ENCODE data around the gene EVX1. TPM values are rescaled to one million over a fixed set of nuclear protein-coding genes. Genes with fewer than 3 reads are reported as not detected.

The EVX1 gene
- total RNA-seq, 2 experiments from 2014 or later: 0.25 to 0.33 TPM

DNA sequence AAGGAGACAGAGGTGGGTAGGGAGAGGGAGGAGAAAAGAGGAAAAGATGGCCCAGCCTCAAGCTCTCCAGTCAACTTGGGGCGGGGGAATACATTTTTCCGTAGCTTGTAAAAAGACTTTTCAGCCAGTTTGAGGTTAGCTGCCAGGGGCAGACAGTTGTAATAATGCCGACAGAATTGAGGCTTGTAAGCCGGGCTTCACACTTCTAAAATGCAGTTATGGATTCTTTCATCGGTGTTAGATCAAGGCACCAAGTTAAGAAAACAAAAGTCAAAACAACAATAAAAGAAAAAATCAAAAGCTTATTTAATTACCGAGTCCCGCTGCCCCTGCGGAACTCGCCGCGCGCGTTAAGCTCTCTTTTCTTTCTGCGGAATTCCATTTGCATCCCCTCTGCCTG lies 448 bp upstream of the EVX1 start:
- peaks cover 0 to 40% of the 10 kb centered on the region in 2 experiments for H3K9me3 ChIP-seq (ENCODE audit: control insufficient read depth in 1 of 2, insufficient read depth in 1 of 2, low read length in 2 of 2)
- peaks cover 81% of the 10 kb centered on the region for H3K27me3 Mint-ChIP-seq
- ChIA-PET POLR2A (interaction anchor here (1.3 kb wide), 1 partner anchor 59 kb away, joined by 3 read pairs; no protein-coding TSS in a partner anchor), CTCF (no interaction called here)
- no peaks in the 10 kb centered on the region for H3K36me3 ChIP-seq (ENCODE audit: insufficient read depth, low read length)
- H3K27ac Mint-ChIP-seq: peak overlapping the region; percentile 62
- peaks cover 33% of the 10 kb centered on the region for H3K4me1 Mint-ChIP-seq (ENCODE audit: low read depth)
- no peak overlapping the region for H3K27ac ChIP-seq (ENCODE audit: low read depth in 1 of 2, low read length in 2 of 2)
- intact Hi-C loops (cut with DNase I, micrococcal nuclease): no loop called here
- H3K9me3 Mint-ChIP-seq: no peaks in the 10 kb centered on the region
- H3K27me3 ChIP-seq (ENCODE audit: control insufficient read depth in 1 of 2, insufficient read depth in 2 of 2, low read length in 2 of 2): peaks cover 78 to 97% of the 10 kb centered on the region in 2 experiments
- H3K4me3 Mint-ChIP-seq: peak overlapping the region; percentile 32
- DNase-seq: no peak
- ATAC-seq (ENCODE audit: poor library complexity): no peak
- H3K4me3 ChIP-seq (ENCODE audit: low read length): no peak overlapping the region
- H3K4me1 ChIP-seq (ENCODE audit: insufficient read depth, low read length): peaks cover 36% of the 10 kb centered on the region
- TF ChIP-seq, protein P1, sequence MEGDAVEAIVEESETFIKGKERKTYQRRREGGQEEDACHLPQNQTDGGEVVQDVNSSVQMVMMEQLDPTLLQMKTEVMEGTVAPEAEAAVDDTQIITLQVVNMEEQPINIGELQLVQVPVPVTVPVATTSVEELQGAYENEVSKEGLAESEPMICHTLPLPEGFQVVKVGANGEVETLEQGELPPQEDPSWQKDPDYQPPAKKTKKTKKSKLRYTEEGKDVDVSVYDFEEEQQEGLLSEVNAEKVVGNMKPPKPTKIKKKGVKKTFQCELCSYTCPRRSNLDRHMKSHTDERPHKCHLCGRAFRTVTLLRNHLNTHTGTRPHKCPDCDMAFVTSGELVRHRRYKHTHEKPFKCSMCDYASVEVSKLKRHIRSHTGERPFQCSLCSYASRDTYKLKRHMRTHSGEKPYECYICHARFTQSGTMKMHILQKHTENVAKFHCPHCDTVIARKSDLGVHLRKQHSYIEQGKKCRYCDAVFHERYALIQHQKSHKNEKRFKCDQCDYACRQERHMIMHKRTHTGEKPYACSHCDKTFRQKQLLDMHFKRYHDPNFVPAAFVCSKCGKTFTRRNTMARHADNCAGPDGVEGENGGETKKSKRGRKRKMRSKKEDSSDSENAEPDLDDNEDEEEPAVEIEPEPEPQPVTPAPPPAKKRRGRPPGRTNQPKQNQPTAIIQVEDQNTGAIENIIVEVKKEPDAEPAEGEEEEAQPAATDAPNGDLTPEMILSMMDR (IDR thresholded peaks at IDR 0.05): no peak
- no peaks in the 10 kb centered on the region for H3K36me3 Mint-ChIP-seq (ENCODE audit: low read depth)

DNA sequence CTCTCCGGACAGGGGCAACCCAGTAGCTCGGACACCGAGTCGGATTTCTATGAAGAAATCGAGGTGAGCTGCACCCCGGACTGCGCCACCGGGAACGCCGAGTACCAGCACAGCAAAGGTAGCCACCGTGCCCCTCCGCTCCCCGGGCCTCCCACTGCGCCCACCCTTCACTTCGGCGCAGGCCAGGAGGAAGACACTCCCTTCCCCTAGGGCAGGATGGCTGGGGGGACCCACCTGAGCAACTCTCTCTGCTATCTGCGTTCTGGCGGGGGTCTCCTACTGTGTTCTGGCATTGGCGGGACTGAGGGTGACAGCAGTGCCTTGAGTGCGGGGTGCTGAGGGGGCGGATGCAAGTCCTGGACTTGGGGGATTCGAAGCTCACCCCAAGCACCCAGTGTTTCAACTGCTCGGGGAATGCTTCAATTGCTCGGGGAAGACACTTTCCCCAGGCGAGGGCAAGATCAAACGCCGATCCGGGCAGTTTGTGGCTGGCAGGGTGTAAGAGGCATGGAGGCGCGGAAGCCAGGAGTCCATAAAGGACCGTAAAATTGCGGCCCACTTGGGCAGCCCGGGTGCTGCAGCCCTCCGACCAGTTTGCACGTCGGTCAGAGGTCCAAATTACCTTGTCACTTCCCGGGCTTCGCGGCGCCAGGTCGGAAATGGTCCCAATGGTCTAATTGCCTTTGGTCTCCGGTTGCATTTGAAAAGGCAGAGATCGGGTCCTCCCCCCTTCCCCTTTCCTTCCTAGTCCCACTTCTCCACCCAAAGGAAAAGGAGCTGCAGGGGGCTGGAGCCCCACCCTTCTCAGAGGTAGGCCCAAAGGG lies 950 bp downstream of the EVX1 start:
- Mint-ChIP-seq H3K4me1 (ENCODE audit: low read depth) (peaks cover 33% of the 10 kb centered on the region), H3K4me3 (peak overlapping the region; percentile 69), H3K27ac (peak overlapping the region; percentile 45), H3K9me3 (no peaks in the 10 kb centered on the region), H3K27me3 (peaks cover 81% of the 10 kb centered on the region), H3K36me3 (ENCODE audit: low read depth) (no peaks in the 10 kb centered on the region)
- DNase-seq: no peak
- Histone ChIP-seq H3K27ac (ENCODE audit: low read depth in 1 of 2, low read length in 2 of 2) (no peak overlapping the region), H3K27me3 (ENCODE audit: control insufficient read depth in 1 of 2, insufficient read depth in 2 of 2, low read length in 2 of 2) (peaks cover 86 to 97% of the 10 kb centered on the region in 2 experiments), H3K9me3 (ENCODE audit: control insufficient read depth in 1 of 2, insufficient read depth in 1 of 2, low read length in 2 of 2) (peaks cover 0 to 40% of the 10 kb centered on the region in 2 experiments), H3K36me3 (ENCODE audit: insufficient read depth, low read length) (no peaks in the 10 kb centered on the region), H3K4me1 (ENCODE audit: insufficient read depth, low read length) (peaks cover 36% of the 10 kb centered on the region), H3K4me3 (ENCODE audit: low read length) (no peak overlapping the region)
- TF ChIP-seq, protein P1 (IDR thresholded peaks at IDR 0.05): no peak
- intact Hi-C loops (cut with DNase I, micrococcal nuclease): no loop called here
- no peak for ATAC-seq (ENCODE audit: poor library complexity)
- CTCF ChIA-PET: no interaction called here
- POLR2A ChIA-PET: no interaction called here

DNA sequence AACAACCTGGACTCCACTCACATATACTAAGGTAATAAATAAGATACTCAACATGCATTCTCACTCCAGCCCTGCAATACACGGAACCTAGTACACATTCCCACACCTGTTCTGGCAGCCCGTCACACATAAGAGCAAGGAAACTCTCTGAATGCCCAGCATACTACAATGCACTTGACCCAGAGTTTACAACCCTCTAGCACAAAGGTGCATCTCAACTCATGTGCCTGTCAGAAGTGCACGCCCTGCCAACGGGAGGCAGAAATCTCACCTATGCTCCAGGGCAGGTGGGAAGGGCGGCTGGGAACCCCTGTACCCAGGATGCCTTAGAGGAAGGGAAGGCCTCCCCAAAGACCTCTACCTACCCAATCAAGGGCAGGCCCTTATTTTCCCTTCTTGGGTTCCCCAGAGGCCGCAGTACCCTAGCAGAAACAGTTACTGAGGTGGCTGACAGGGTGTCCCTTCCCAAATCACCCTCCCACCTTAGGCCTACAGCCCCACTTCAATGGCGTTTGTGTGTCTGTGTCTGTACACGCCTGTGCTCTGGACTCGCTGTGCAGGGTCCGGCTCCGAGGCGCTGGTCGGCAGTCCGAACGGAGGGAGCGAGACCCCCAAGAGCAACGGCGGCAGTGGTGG lies 2.0 kb downstream of the EVX1 start:
- ChIA-PET POLR2A (no interaction called here), CTCF (no interaction called here)
- peaks cover 0 to 40% of the 10 kb centered on the region in 2 experiments for H3K9me3 ChIP-seq (ENCODE audit: control insufficient read depth in 1 of 2, insufficient read depth in 1 of 2, low read length in 2 of 2)
- H3K4me3 ChIP-seq (ENCODE audit: low read length): no peak overlapping the region
- H3K36me3 Mint-ChIP-seq (ENCODE audit: low read depth): no peaks in the 10 kb centered on the region
- peaks cover 84% of the 10 kb centered on the region for H3K27me3 Mint-ChIP-seq
- H3K4me1 Mint-ChIP-seq (ENCODE audit: low read depth): peaks cover 33% of the 10 kb centered on the region
- H3K27ac ChIP-seq (ENCODE audit: low read depth in 1 of 2, low read length in 2 of 2): no peak overlapping the region
- intact Hi-C loops (cut with DNase I, micrococcal nuclease): no loop called here
- H3K9me3 Mint-ChIP-seq: no peaks in the 10 kb centered on the region
- DNase-seq (no peak), ATAC-seq (ENCODE audit: poor library complexity) (no peak)
- peaks cover 88 to 97% of the 10 kb centered on the region in 2 experiments for H3K27me3 ChIP-seq (ENCODE audit: control insufficient read depth in 1 of 2, insufficient read depth in 2 of 2, low read length in 2 of 2)
- no peak overlapping the region for H3K4me3 Mint-ChIP-seq
- no peak overlapping the region for H3K27ac Mint-ChIP-seq
- H3K36me3 ChIP-seq (ENCODE audit: insufficient read depth, low read length): no peaks in the 10 kb centered on the region
- peaks cover 30% of the 10 kb centered on the region for H3K4me1 ChIP-seq (ENCODE audit: insufficient read depth, low read length)
- TF ChIP-seq, protein P1 (IDR thresholded peaks at IDR 0.05): no peak
